GM18519 (cell line): ENCODE measurements around the gene METTL2A.
A peak's percentile ranks its signal among the peaks of the same experiment; 100 is the strongest.
"Not testable (repeated sequence)": the region's sequence is repeated elsewhere in the genome, so short reads cannot be mapped to it uniquely, and the experiment has no call there.

Experiments used
- ATAC-seq: cut with Tn5 transposase; IDR thresholded peaks from one replicate; pipeline ENCODE4 v1.9.1; 2021; ENCODE audit warnings: mild to moderate bottlenecking, moderate library complexity; ENCODE audit not compliant: unreplicated experiment, low FRiP score

METTL2A gene

GRCh38 chr17:62470666-62471379, 47.1 kb downstream of the METTL2A start:
- ATAC-seq = not testable (repeated sequence)

- not testable (repeated sequence) for ATAC-seq
Measured at GRCh38 chr17:62471380-62471880, 47.7 kb downstream of the METTL2A start.

- not testable (repeated sequence) for ATAC-seq
Measured at GRCh38 chr17:62473030-62473982, 49.6 kb downstream of the METTL2A start.

GRCh38 chr17:62477111-62477510, 53.4 kb downstream of the METTL2A start:
- not testable (repeated sequence) for ATAC-seq

- ATAC-seq = peak; percentile 20
Measured at GRCh38 chr17:62477718-62478408, 54.2 kb downstream of the METTL2A start.

GRCh38 chr17:62478424-62478879, 54.8 kb downstream of the METTL2A start, which contains the start of gene TLK2:
Gene TLK2 (plus strand): TSS chr17:62478825. CDS start chr17:62481126, 2,301 bp downstream.
- peak; percentile 38 for ATAC-seq

- ATAC-seq = peak; percentile 28
Measured at GRCh38 chr17:62478880-62479638, 55.4 kb downstream of the METTL2A start.

- not testable (repeated sequence) for ATAC-seq
Measured at GRCh38 chr17:62479639-62480258, 56.1 kb downstream of the METTL2A start.

GRCh38 chr17:62482553-62482952, 58.9 kb downstream of the METTL2A start:
- not testable (repeated sequence) for ATAC-seq

- not testable (repeated sequence) for ATAC-seq
Measured at GRCh38 chr17:62490990-62491389, 67.3 kb downstream of the METTL2A start.

- ATAC-seq = not testable (repeated sequence)
Measured at GRCh38 chr17:62493049-62493655, 69.5 kb downstream of the METTL2A start.

GRCh38 chr17:62494073-62494472, 70.4 kb downstream of the METTL2A start:
- ATAC-seq = not testable (repeated sequence)

- not testable (repeated sequence) for ATAC-seq
Measured at GRCh38 chr17:62496344-62496743, 72.6 kb downstream of the METTL2A start.

GRCh38 chr17:62498796-62499195, 75.1 kb downstream of the METTL2A start:
- not testable (repeated sequence) for ATAC-seq
